GM19023 (cell line): ENCODE measurements around the gene PLA2G15.

Experiments
- ATAC-seq: cut with Tn5 transposase; IDR thresholded peaks from one replicate; pipeline ENCODE4 v1.9.1; 2021; ENCODE audit warnings: mild to moderate bottlenecking, moderate library complexity; ENCODE audit not compliant: unreplicated experiment

PLA2G15 gene

GRCh38 chr16:68232335-68232734 lies 12.8 kb upstream of the PLA2G15 start:
- no peak for ATAC-seq

- no peak for ATAC-seq
Measured at GRCh38 chr16:68233085-68233834, 11.9 kb upstream of the PLA2G15 start.

- ATAC-seq: no peak
Measured at GRCh38 chr16:68233835-68234187, 11.4 kb upstream of the PLA2G15 start.

- no peak for ATAC-seq
Measured at GRCh38 chr16:68234188-68235107, 10.7 kb upstream of the PLA2G15 start.

GRCh38 chr16:68235108-68235886 lies 9.9 kb upstream of the PLA2G15 start:
- no peak for ATAC-seq

GRCh38 chr16:68235887-68236136 lies 9.4 kb upstream of the PLA2G15 start, which contains the start of gene ESRP2:
Gene ESRP2, minus strand, starts transcription at chr16:68236127. Its CDS starts 82 bp downstream, at chr16:68236045.
- ATAC-seq: no peak

GRCh38 chr16:68236137-68236825 lies 8.9 kb upstream of the PLA2G15 start:
- no peak for ATAC-seq

- no peak for ATAC-seq
Measured at GRCh38 chr16:68236826-68237242, 8.3 kb upstream of the PLA2G15 start.

- peak; percentile 82 for ATAC-seq
Measured at GRCh38 chr16:68237243-68238028, 7.7 kb upstream of the PLA2G15 start.

- no peak for ATAC-seq
Measured at GRCh38 chr16:68238029-68238345, 7.2 kb upstream of the PLA2G15 start.

- ATAC-seq: no peak
Measured at GRCh38 chr16:68242085-68242484, 3.1 kb upstream of the PLA2G15 start.

- ATAC-seq: no peak
Measured at GRCh38 chr16:68242926-68243858, 2.0 kb upstream of the PLA2G15 start.

GRCh38 chr16:68244481-68244902 lies 681 bp upstream of the PLA2G15 start:
- no peak for ATAC-seq

GRCh38 chr16:68246121-68246520 lies 948 bp downstream of the PLA2G15 start:
- ATAC-seq: no peak

GRCh38 chr16:68246666-68247065 lies 1.5 kb downstream of the PLA2G15 start:
- no peak for ATAC-seq

- ATAC-seq: no peak
Measured at GRCh38 chr16:68247400-68247799, 2.2 kb downstream of the PLA2G15 start.

GRCh38 chr16:68247932-68248331 lies 2.8 kb downstream of the PLA2G15 start:
- ATAC-seq: no peak

- no peak for ATAC-seq
Measured at GRCh38 chr16:68249371-68249770, 4.2 kb downstream of the PLA2G15 start.

- no peak for ATAC-seq
Measured at GRCh38 chr16:68250951-68251350, 5.8 kb downstream of the PLA2G15 start.
